NCI-H187 (cell line): ENCODE measurements around the gene PLD2.

ENCODE experiments used
- DNase-seq, 2 experiments: peaks; one replicate each; lab custom pipeline; 2025; lab: John Stamatoyannopoulos, UW

The PLD2 gene

DNA sequence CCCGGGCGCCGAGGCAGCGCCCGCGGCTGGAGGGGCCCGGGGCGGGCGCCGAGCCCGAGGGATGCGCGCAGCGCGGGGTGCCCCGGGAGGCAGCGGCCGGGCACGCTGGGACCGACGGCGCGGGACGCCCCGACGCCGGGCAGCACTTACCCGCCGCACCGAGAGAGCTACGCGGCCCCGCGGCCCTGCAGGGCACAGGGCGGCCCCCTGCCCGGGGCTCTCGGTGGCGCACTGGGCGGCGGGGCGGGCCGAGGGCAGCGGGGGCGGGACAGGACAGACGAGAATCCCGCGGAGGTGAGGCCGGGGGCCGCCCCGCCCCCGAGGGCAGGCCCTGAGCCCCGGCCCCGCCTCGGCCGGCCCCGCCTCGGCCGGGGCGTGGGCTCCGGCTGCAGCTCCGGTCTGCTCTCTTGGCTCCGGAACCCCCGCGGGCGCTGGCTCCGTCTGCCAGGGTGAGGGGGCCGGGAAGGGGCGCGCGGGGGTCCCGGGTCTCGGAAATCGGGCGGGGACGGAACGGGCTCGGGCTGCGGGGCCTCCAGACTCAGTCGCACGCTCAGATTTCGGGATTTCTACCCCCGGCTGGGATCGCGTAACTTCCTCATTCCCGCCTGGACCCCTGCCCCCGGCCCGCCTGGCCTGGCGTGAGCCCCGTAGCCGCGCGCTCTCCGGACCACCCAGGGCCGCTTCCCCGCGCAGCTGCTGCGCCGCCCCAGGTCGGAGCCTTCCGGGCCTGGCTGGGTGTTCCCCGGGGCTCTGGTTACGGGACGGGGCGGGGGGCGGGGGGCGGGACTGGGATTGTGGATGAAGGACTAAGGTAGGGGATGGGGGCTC, at the start of gene PLD2:
TSS of gene PLD2 (plus strand) at position 376 of the 828 bp plus-strand sequence. CDS start 621 bp downstream, outside the sequence.
- DNase-seq: peak in 1 of 2 experiments; percentile 76

DNA sequence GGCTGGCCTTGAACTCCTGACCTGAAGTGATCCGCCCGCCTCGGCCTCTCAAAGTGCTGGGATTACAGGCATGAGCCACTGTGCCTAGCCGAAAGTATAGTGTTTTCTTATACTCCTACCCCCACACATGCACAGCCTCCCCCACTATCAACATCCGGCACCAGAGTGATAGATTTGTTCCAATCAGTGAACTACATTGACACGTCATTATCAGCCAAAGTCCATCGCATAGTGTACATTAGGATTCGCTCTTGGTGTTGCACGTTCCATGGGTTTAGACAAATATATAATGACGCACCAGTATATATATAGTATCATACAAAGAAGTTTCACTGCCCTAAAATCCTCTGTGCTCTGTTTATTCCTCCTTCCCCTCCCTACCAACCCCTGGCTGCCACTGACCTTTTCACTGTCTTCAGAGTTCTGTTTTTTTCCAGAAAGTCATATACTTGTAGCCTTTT, 47.1 kb upstream of the PLD2 start:
- no peak for DNase-seq

DNA sequence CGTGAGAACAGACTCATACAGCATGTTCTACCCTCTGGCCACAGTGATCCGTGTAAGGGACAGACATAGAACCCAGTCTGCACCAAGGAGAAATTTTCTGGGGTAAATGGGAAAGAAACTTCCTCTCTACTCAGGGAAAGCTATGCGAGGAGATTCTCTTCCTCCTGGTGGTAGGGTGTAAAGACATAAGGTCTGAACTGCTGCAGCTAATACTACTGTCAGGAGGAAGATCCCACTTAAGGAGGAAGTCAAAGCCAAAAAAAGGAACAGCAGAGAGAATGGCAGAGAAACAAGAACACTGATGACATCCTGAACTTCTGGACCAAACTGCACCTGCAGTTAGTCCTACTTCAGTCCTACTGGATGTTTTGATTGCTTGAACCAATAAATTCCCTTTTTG, 42.4 kb upstream of the PLD2 start:
- DNase-seq: no peak

DNA sequence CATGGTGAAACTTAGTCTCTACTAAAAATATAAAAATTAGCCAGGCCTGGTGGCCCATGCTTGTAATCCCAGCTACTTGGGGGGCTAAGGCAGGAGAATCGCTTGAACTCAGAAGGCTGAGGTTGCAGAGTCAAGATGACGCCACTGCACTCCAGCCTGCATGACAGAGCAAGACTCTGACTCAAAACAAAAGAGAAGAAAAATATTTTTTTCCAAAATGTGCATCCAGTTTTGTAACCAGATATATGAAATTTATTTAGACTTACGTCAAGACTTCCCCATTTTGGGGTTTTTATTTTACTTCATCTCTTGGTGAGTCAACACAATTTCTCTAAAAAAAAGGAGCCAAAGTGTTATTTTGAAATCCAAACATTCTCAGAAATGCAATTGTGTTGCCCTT, 40.8 kb upstream of the PLD2 start:
- no peak for DNase-seq

DNA sequence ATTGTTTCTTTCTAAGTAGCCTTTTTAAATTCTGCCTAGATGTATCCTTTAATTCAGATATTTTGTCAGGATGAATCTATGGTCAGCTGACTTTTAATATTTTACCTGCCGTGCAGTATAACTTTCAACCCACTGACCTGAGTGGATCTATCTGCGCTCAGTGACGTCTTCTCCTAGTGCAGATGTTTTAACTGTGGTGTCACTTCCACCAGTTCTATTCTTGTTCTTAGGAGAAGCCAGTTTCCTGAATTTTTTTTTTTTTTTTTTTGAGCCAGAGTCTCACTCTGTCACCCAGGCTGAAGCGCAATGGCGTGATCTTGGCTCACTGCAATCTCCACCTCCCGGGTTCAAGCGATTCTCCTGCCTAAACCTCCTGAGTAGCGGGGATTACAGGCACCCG, 40.2 kb upstream of the PLD2 start:
- no peak for DNase-seq

GRCh38 chr17:4768298-4768697, 38.7 kb upstream of the PLD2 start:
- no peak for DNase-seq

DNA sequence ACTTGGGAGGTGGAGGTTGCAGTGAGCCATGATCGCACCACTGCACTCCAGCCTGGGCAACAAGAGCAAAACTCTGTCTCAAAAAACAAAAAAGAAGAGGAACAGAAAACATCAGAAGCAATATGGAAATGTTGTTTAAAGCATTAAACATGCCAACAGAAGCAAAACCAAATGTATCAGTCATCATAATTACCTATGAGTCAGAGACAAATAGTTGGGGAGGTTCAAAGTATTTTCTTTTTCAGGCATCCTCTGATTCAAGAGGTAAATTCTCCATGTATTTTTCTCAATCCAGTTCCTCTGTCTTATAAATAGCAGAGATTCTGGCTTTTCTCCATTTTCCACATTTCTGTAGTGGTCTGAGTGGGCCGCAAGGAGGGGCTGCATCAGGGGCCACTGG, 37.3 kb upstream of the PLD2 start:
- DNase-seq: no peak

- no peak for DNase-seq
Observed at GRCh38 chr17:4771519-4772234, 35.3 kb upstream of the PLD2 start, which contains the start of gene TM4SF5. TM4SF5 (plus strand) TSS chr17:4771886; CDS start chr17:4771923, 37 bp downstream.

- DNase-seq: no peak
Observed at GRCh38 chr17:4772235-4772613, 34.7 kb upstream of the PLD2 start.

- DNase-seq: no peak
Observed at GRCh38 chr17:4777969-4778760, 28.8 kb upstream of the PLD2 start.

- no peak for DNase-seq
Observed at GRCh38 chr17:4780325-4780955, 26.5 kb upstream of the PLD2 start.

- DNase-seq: no peak
Observed at GRCh38 chr17:4782652-4783051, 24.3 kb upstream of the PLD2 start.

GRCh38 chr17:4785311-4786105, 21.4 kb upstream of the PLD2 start:
- no peak for DNase-seq

DNA sequence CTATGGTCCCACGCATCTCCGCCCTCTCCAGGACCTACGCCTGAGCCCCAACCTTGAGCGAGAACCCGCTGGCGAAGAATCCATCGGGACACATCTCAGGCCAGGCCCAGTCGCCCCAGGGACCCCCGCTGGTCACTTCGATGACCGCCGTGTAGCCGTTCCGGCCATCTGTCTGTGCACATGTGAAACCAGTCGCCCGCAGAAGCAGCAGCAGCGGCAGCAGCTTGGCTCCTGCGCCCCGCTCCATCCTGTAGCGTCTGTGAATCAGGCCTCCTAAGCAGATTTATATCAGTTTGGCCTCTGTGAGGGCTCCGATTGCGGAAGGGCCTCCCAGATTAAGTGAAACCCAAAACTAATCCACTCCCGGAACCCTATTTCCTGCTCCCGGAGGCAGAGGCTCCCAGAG, 20.8 kb upstream of the PLD2 start, which contains the start of gene VMO1:
TSS of gene VMO1 (minus strand) at position 259 of the 406 bp plus-strand sequence. CDS start at position 247, 12 bp downstream.
- no peak for DNase-seq

- no peak for DNase-seq
Observed at GRCh38 chr17:4786516-4786915, 20.4 kb upstream of the PLD2 start.

GRCh38 chr17:4788159-4788806, 18.7 kb upstream of the PLD2 start:
- no peak for DNase-seq

DNA sequence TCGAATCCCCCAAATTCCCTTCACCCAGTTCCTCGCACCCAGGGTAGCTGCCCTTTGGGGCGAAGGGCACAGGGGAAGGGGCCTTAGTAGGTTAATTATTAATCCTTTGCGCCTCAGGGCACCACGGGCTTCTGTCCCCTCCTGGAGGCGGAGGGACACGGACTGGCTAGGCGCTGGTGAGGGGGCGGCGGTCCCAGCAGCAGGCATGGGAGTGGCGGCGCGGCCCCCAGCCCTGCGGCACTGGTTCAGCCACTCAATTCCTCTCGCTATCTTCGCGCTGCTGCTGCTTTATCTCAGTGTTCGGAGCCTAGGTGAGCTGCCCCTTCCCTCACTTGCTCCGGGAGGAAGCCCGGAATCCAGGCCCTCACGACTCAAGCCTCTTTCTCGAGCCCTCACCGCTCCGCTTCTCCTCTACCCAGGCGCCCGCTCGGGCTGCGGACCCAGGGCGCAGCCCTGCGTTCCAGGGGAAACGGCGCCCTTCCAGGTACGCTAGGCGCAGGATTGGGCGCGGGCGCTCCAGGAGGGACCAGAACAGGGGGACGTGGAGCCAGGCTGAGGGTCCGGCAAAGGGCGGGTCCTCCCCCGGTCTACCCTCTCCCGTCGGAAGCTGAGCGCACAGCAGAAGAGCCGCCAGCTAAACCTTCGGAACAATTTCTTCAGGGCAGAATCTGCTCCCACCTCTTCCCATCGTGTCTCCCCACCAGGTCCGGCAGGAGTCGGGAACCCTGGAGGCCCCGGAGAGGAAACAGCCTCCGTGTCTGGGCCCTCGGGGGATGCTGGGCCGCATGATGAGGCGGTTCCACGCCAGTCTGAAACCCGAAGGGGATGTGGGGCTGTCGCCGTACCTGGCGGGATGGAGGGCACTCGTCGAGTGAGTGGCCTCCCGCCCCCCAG, 17.9 kb upstream of the PLD2 start, which contains the start of gene GLTPD2:
TSS of gene GLTPD2 (plus strand) at position 158 of the 894 bp plus-strand sequence. CDS start at position 206, 48 bp downstream.
- DNase-seq: no peak

DNA sequence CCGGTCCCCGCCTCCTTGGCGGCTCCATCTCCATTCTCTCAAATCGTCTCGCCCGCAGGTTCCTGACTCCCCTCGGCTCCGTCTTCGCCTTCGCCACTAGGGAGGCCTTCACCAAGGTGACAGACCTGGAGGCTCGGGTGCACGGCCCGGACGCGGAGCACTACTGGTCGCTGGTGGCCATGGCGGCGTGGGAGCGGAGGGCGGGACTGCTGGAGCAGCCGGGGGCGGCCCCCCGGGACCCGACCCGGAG, 17.3 kb upstream of the PLD2 start:
- no peak for DNase-seq

DNA sequence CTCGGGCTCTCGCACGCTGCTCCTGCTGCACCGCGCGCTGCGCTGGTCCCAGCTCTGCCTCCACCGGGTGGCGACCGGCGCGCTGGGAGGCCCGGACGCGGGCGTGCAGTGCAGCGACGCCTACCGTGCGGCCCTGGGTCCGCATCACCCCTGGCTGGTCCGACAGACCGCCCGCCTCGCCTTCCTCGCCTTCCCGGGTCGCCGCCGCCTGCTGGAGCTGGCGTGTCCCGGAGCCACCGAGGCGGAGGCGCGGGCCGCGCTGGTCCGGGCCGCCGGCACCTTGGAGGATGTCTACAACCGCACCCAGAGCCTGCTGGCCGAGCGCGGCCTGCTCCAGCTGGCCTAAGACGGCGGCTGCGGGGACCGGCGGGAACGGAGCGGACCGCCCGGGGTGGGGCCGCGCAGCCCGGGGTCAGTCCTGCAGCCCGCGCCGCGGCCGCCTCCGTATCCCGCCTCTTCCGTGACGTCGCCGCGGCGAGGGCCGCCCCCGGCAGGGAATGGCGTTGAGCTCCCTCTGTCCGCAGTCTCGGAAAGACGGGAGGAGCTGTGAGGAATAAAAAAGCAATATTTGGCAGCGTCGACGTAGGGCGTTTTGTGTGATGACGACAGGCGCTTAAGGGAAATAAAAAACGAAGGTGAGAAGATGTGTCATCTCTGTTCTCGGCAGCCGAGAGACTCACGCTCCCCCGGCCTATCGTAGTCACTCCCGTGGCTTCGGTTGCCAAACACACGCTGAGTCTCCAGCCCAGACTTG, 16.8 kb upstream of the PLD2 start:
- peak; percentile 32 to 61 for DNase-seq
